Measurements from ENCODE around the gene EMC10. TPM values are rescaled to one million over a fixed set of nuclear protein-coding genes. Genes with fewer than 3 reads are reported as not detected.

Gene EMC10
- polyA plus RNA-seq, 1 of the 3 experiments (the other 2 are of a cell fraction), result 218 TPM

DNA sequence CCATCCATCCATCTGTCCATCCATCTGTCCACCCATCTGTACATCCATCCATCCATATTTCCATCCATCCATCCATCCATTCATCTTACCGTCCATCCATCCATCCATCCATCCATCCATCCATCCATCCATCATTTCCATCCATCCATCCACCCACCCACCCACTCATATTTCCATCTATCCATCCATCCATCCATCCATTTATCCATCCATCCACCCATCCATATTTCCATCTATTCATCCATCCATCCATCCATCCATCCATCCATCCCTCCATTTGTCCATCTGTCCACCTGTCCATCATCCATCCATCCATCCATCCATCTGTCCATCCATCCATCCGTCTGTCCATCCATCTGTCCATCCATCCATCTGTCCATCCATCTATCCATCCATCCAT is 20.3 kb upstream of the EMC10 start:
- Histone ChIP-seq H2AFZ (ENCODE audit: low read depth) (no peak overlapping the region), H3K27me3 (ENCODE audit: insufficient read depth) (peaks cover 6% of the 10 kb centered on the region; the same call in 1 of the 2 replicates), H3K4me1 (ENCODE audit: control insufficient read depth in 1 of 2, insufficient read depth in 2 of 2, low read depth in 1 of 2, low read length in 1 of 2) (no peaks in the 10 kb centered on the region), H3K9me2 (no peaks in the 10 kb centered on the region), H3K9ac (no peak overlapping the region), H3K4me3 (ENCODE audit: low read depth in 2 of 2, low read length in 1 of 2) (no peak overlapping the region), H3K27ac (ENCODE audit: low read depth in 2 of 2, low read length in 1 of 2) (no peak overlapping the region), H4K20me1 (ENCODE audit: insufficient read depth) (no peaks in the 10 kb centered on the region), H3K79me2 (ENCODE audit: insufficient read depth) (no peaks in the 10 kb centered on the region), H3K36me3 (replicated peaks in 1 of 2; ENCODE audit: control insufficient read depth in 1 of 2, insufficient read depth in 2 of 2, low read length in 1 of 2) (no peaks in the 10 kb centered on the region), H3K4me2 (no peak overlapping the region), H3K9me3 (no peaks in the 10 kb centered on the region), H3F3A (replicated peaks; ENCODE audit: insufficient read depth) (no peaks in the 10 kb centered on the region)
- CTCF ChIA-PET, result interaction anchor here (1.8 kb wide), 1 partner anchor 87 kb away, joined by 5 read pairs; no protein-coding TSS in a partner anchor
- POLR2A ChIA-PET, result no interaction called here
- no peak for DNase-seq
- TF ChIP-seq NFIC (IDR thresholded peaks at IDR 0.05; ENCODE audit: borderline replicate concordance) (no peak), MEF2A (IDR thresholded peaks at IDR 0.05; ENCODE audit: borderline replicate concordance, low read depth) (no peak), TAF1 (IDR thresholded peaks at IDR 0.05; ENCODE audit: borderline replicate concordance, low read depth, low read length) (no peak), FOSL2 (IDR thresholded peaks at IDR 0.05; ENCODE audit: borderline replicate concordance, low read depth) (no peak)
- WGBS (ENCODE audit: low lambda C conversion rate), result 15% methylated on average over 2 of the region's 2 CpGs

GRCh38 chr19:50457300-50457699 is 19.0 kb upstream of the EMC10 start:
- no peak overlapping the region for H3K9ac ChIP-seq
- ChIA-PET POLR2A (no interaction called here), CTCF (interaction anchor here (0.8 to 1.8 kb wide), 5 partner anchors 11 to 100 kb away, joined by 4 to 6 read pairs (median 5); no protein-coding TSS in a partner anchor)
- no peak overlapping the region for H3K27ac ChIP-seq (ENCODE audit: low read depth in 2 of 2, low read length in 1 of 2)
- H4K20me1 ChIP-seq (ENCODE audit: insufficient read depth), result no peaks in the 10 kb centered on the region
- no peak overlapping the region for H3K4me2 ChIP-seq
- no peak for DNase-seq
- H3K9me3 ChIP-seq, result no peaks in the 10 kb centered on the region
- no peak overlapping the region for H2AFZ ChIP-seq (ENCODE audit: low read depth)
- H3K27me3 ChIP-seq (ENCODE audit: insufficient read depth), result peaks cover 5% of the 10 kb centered on the region; the same call in 1 of the 2 replicates
- no peak overlapping the region for H3K4me3 ChIP-seq (ENCODE audit: low read depth in 2 of 2, low read length in 1 of 2)
- peaks cover 0 to 4% of the 10 kb centered on the region in 2 experiments; a peak in 1 of 4 replicates for H3K4me1 ChIP-seq (ENCODE audit: control insufficient read depth in 1 of 2, insufficient read depth in 2 of 2, low read depth in 1 of 2, low read length in 1 of 2)
- H3K36me3 ChIP-seq (replicated peaks in 1 of 2; ENCODE audit: control insufficient read depth in 1 of 2, insufficient read depth in 2 of 2, low read length in 1 of 2), result no peaks in the 10 kb centered on the region
- no peaks in the 10 kb centered on the region for H3K9me2 ChIP-seq
- no peaks in the 10 kb centered on the region for H3K79me2 ChIP-seq (ENCODE audit: insufficient read depth)
- H3F3A ChIP-seq (replicated peaks; ENCODE audit: insufficient read depth), result no peaks in the 10 kb centered on the region
- 43% methylated on average over 5 of the region's 5 CpGs for WGBS (ENCODE audit: low lambda C conversion rate)
- TF ChIP-seq GATA2 (CRISPR knock-in tag; IDR thresholded peaks at IDR 0.05) (no peak), RAD21 (IDR thresholded peaks at IDR 0.05; ENCODE audit: low read length) (no peak), RFX5 (IDR thresholded peaks at IDR 0.05; ENCODE audit: low read length) (no peak), EP300 (IDR thresholded peaks at IDR 0.05; ENCODE audit: borderline replicate concordance in 1 of 2, low read depth in 1 of 2, low read length in 1 of 2) (no peak), CHD2 (IDR thresholded peaks at IDR 0.05; ENCODE audit: low read length, partially characterized antibody) (no peak), EZH2phosphoT487 (IDR thresholded peaks at IDR 0.05; ENCODE audit: borderline replicate concordance, low read depth) (no peak)

DNA sequence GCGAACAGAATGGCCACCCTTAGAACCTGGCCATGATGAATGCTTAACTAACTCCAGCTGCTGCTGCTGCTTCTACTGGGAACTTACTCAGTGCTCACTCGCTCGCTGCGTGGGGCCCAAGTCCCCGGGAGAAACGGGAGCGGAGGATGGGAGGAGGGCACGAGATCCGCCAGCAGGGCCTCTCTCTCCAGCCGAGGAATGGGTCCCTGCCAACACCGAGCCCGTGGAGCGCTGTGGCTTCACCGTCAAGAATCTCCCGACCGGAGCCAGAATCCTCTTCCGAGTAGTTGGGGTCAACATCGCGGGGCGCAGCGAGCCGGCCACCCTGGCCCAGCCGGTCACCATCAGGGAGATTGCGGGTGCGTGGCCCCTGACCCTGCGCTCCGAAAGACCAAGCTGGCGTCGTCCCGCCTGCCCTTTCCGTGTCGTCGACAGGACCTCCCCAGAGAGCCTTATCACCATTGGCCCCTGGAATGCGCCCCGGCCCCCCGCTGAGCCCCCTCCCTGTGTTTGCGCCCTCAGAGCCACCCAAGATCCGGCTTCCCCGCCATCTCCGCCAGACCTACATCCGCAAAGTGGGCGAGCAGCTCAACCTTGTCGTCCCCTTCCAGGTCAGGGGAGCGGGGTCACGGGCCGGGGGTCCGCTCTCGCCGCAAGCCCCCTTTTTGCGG is 17.8 kb upstream of the EMC10 start:
- no peak for DNase-seq
- H3K9ac ChIP-seq, result no peak overlapping the region
- H3K4me1 ChIP-seq (ENCODE audit: control insufficient read depth in 1 of 2, insufficient read depth in 2 of 2, low read depth in 1 of 2, low read length in 1 of 2), result peaks cover 0 to 4% of the 10 kb centered on the region in 2 experiments; a peak in 1 of 4 replicates
- H3K27ac ChIP-seq (ENCODE audit: low read depth in 2 of 2, low read length in 1 of 2), result no peak overlapping the region
- H4K20me1 ChIP-seq (ENCODE audit: insufficient read depth), result no peaks in the 10 kb centered on the region
- POLR2A ChIA-PET, result no interaction called here
- H2AFZ ChIP-seq (ENCODE audit: low read depth), result no peak overlapping the region
- no peaks in the 10 kb centered on the region for H3F3A ChIP-seq (replicated peaks; ENCODE audit: insufficient read depth)
- no peak overlapping the region for H3K4me3 ChIP-seq (ENCODE audit: low read depth in 2 of 2, low read length in 1 of 2)
- H3K9me2 ChIP-seq, result no peaks in the 10 kb centered on the region
- no peaks in the 10 kb centered on the region for H3K36me3 ChIP-seq (replicated peaks in 1 of 2; ENCODE audit: control insufficient read depth in 1 of 2, insufficient read depth in 2 of 2, low read length in 1 of 2)
- WGBS (ENCODE audit: low lambda C conversion rate), result 74% methylated on average over 39 of the region's 50 CpGs
- no peaks in the 10 kb centered on the region for H3K79me2 ChIP-seq (ENCODE audit: insufficient read depth)
- peaks cover 5% of the 10 kb centered on the region; the same call in 1 of the 2 replicates for H3K27me3 ChIP-seq (ENCODE audit: insufficient read depth)
- CTCF ChIA-PET, result interaction anchor here (1.5 kb wide), 1 partner anchor 90 kb away, joined by 6 read pairs; no protein-coding TSS in a partner anchor
- no peaks in the 10 kb centered on the region for H3K9me3 ChIP-seq
- H3K4me2 ChIP-seq, result no peak overlapping the region
- TF ChIP-seq MXI1 (IDR thresholded peaks at IDR 0.05; ENCODE audit: low read depth, low read length) (no peak), CHD2 (IDR thresholded peaks at IDR 0.05; ENCODE audit: low read length, partially characterized antibody) (no peak), TAF1 (IDR thresholded peaks at IDR 0.05; ENCODE audit: borderline replicate concordance, low read depth, low read length) (no peak), RAD21 (IDR thresholded peaks at IDR 0.05; ENCODE audit: low read length) (no peak), TCF12 (IDR thresholded peaks at IDR 0.05) (no peak), IRF3 (IDR thresholded peaks at IDR 0.05; ENCODE audit: low read depth, low read length) (no peak), ELF1 (IDR thresholded peaks at IDR 0.05) (no peak), RCOR1 (IDR thresholded peaks at IDR 0.05; ENCODE audit: low read length) (no peak), USF1 (IDR thresholded peaks at IDR 0.05; ENCODE audit: borderline replicate concordance, low read depth) (no peak), EP300 (IDR thresholded peaks at IDR 0.05; ENCODE audit: borderline replicate concordance in 1 of 2, low read depth in 1 of 2, low read length in 1 of 2) (no peak), GABPA (IDR thresholded peaks at IDR 0.05; ENCODE audit: low read depth) (no peak), RXRA (IDR thresholded peaks at IDR 0.05; ENCODE audit: borderline replicate concordance, low read depth) (no peak)

Measured in SK-N-SH (cell line).